Heart left ventricle (tissue), 16 donors: ENCODE data around the gene MAN2A2. TPM values are rescaled to one million over a fixed set of nuclear protein-coding genes. Genes with fewer than 3 reads are reported as not detected.

Experiments used
- ATAC-seq, 4 donors: fragments of 200-7000 bp; cut with Tn5 transposase; one replicate each; pipeline ENCODE4 v1.9.1; 2020 to 2022; ENCODE audit warnings: moderate library complexity in 4 of 4, mild to moderate bottlenecking in 3 of 4, moderate number of reproducible peaks in 1 of 4
- DNase-seq, 5 donors: peaks; one replicate each; pipeline ENCODE4 v3.0.0-alpha.2; 2020
- H3K27ac ChIP-seq, 12 donors: fragments of 200-600 bp; sonication (generic) in 4 of 12; one replicate each; pipeline versions ENCODE4 v1.5.0 to v1.8.0; 2016 to 2022; ENCODE audit warnings: mild to moderate bottlenecking in 2 of 12
- H3K27me3 ChIP-seq, 9 donors: fragments of 200-600 bp; sonication (generic) in 2 of 9; one replicate each; pipeline versions ENCODE4 v1.5.1 to v1.8.0; 2016 to 2022; ENCODE audit warnings: mild to moderate bottlenecking in 3 of 9
- H3K36me3 ChIP-seq, 9 donors: fragments of 200-600 bp; sonication (generic) in 2 of 9; one replicate each; pipeline versions ENCODE4 v1.5.0 to v1.8.0; 2018 to 2022; ENCODE audit warnings: mild to moderate bottlenecking in 2 of 9
- H3K4me1 ChIP-seq, 12 donors: fragments of 200-600 bp; sonication (generic) in 4 of 12; one replicate each; pipeline versions ENCODE4 v1.5.0 to v1.8.0; 2016 to 2022; ENCODE audit warnings: mild to moderate bottlenecking in 3 of 12
- H3K4me3 ChIP-seq, 12 donors: fragments of 200-600 bp; sonication (generic) in 4 of 12; one replicate each; pipeline versions ENCODE4 v1.5.0 to v1.8.0; 2017 to 2022; ENCODE audit warnings: mild to moderate bottlenecking in 9 of 12, moderate library complexity in 4 of 12
- H3K9me3 ChIP-seq, 12 donors: fragments of 200-600 bp; sonication (generic) in 4 of 12; one replicate each; pipeline versions ENCODE4 v1.5.0 to v1.8.0; 2016 to 2022; ENCODE audit warnings: mild to moderate bottlenecking in 1 of 12
- POLR2A ChIP-seq, 2 donors: fragments of 450-650 bp; IDR thresholded peaks; one replicate each; pipeline ENCODE4 v1.6.1; 2017; ENCODE audit warnings: antibody characterized with exemption in 2 of 2, mild to moderate bottlenecking in 2 of 2, moderate library complexity in 2 of 2
- WGBS, 4 donors: extraction: QIAGEN DNeasy Blood & Tissue Kit in 2 of 4; methylation state at CpG; one replicate each; pipeline versions ENCODE4 v1.1.5 to v1.1.7; 2013 to 2018; 5-methylcytosine and 5-hydroxymethylcytosine counted together
- intact Hi-C, 10 donors: fragments of 100-400 bp; cut with DNase I; formaldehyde crosslinking; loops; one replicate each; pipeline versions ENCODE4 v1.11.1 to v1.14.2; 2022
- polyA plus RNA-seq, 2 donors: library from polyadenylated mRNA; stranded (reverse); fragments of 200-250 nt; gene quantifications; one replicate each; pipeline ENCODE4 v1.2.3, GENCODE V29; 2013
- total RNA-seq, 9 donors: library from RNA; depleted of rRNA in 2 of 9; stranded (reverse); fragments of >200 nt in 2 of 9; fragmentation: NEBNext Ultra II Directional in 3 of 9; extraction: Animal tissue kit (Norgen Biotek cat#: 25700) in 3 of 9; gene quantifications; one replicate each; pipeline versions ENCODE4 v1.1.0 to v1.2.4, GENCODE V29; 2016 to 2023
- TF ChIP-seq, protein P1 (sequence below), 12 donors: fragments of 200-600 bp; sonication (generic) in 4 of 12; IDR thresholded peaks; one replicate each; pipeline versions ENCODE4 v1.5.0 to v1.8.0; 2018 to 2022; ENCODE audit warnings: antibody characterized with exemption in 12 of 12, mild to moderate bottlenecking in 5 of 12
- donor health status: ischemic (EF 13 %, LVEDD 7.1; RV severe dilation, severe dysfunction).
- donor health status: healthy with polysubstance abuse.
- donor health status: DM: no; HTN: yes; CAD: no.
- donor health status: DM: no; HTN: no; CAD: no.
- donor health status: ischemic (EF 25% LVEDD 6.9; RV normal size, moderate dysfunction).
- donor health status: ischemic (EF 25% LVEDD 5.7; RV mildly dilated, moderate dysfunction).
- donor health status: healthy.
- donor health status: DM: yes; HTN: yes; CAD: no.
- donor health status: ischemic (EF 35%, LVEDD 5.7; RV mildly dilated, moderate dysfunction).
- donor health status: nonischemic (EF 11% LVEDD 7.7; RV severe dilation, severe dysfunction).
- donor health status: DM: yes; HTN: yes; CAD: no.
- donor health status: PGD.
- donor health status: ischemic (EF 29% LVEDD 5.4; RV normal size, mild dysfunction).
- donor health status: nonischemic (EF 23%, LVEDD 6.1; RV moderate dilation, normal function).

Gene MAN2A2
- total and polyA plus RNA-seq, 11 donors = 38.7 to 145 (median 87.6) TPM

DNA sequence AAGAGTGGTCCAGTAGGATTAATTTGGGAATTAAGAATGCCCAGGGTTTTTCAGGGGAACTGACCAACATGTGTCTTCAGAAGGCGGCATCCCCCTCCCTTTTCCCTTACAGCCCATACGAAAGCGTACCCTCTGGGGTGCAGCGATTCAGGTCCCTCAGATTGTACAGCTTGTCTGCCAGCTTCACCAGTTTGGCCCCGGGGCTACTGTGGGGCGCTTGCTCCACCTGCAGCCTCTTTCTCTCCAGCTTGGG lies 28.4 kb downstream of the MAN2A2 start:
- Histone ChIP-seq H3K36me3 (peaks cover 0 to 1% (median 0%) of the 10 kb centered on the region in 9 donors), H3K9me3 (no peaks in the 10 kb centered on the region), H3K4me3 (peak overlapping the region in 10 of 12 donors; percentile 73 to 95 (median 89)), H3K27me3 (no peaks in the 10 kb centered on the region), H3K4me1 (peaks cover 11 to 62% (median 44%) of the 10 kb centered on the region in 12 donors), H3K27ac (peak overlapping the region; percentile 89 to 97 (median 96))
- DNase-seq (no peak), ATAC-seq (no peak)
- intact Hi-C loops = loop anchor here in 5 of 10 donors (2.0 to 5.0 kb wide), 4 partner anchors 29 to 284 kb away; partner anchors contain the start of gene MAN2A2 (in 3 of the 5)
- TF ChIP-seq, protein P1, sequence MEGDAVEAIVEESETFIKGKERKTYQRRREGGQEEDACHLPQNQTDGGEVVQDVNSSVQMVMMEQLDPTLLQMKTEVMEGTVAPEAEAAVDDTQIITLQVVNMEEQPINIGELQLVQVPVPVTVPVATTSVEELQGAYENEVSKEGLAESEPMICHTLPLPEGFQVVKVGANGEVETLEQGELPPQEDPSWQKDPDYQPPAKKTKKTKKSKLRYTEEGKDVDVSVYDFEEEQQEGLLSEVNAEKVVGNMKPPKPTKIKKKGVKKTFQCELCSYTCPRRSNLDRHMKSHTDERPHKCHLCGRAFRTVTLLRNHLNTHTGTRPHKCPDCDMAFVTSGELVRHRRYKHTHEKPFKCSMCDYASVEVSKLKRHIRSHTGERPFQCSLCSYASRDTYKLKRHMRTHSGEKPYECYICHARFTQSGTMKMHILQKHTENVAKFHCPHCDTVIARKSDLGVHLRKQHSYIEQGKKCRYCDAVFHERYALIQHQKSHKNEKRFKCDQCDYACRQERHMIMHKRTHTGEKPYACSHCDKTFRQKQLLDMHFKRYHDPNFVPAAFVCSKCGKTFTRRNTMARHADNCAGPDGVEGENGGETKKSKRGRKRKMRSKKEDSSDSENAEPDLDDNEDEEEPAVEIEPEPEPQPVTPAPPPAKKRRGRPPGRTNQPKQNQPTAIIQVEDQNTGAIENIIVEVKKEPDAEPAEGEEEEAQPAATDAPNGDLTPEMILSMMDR (IDR thresholded peaks at IDR 0.05) = peak in 2 of 12 donors; percentile 24 to 35
- no peak for TF ChIP-seq POLR2A (IDR thresholded peaks at IDR 0.05)
- 23 to 38% (median 34%) methylated on average over 6 of the region's 6 CpGs for WGBS, 4 donors

DNA sequence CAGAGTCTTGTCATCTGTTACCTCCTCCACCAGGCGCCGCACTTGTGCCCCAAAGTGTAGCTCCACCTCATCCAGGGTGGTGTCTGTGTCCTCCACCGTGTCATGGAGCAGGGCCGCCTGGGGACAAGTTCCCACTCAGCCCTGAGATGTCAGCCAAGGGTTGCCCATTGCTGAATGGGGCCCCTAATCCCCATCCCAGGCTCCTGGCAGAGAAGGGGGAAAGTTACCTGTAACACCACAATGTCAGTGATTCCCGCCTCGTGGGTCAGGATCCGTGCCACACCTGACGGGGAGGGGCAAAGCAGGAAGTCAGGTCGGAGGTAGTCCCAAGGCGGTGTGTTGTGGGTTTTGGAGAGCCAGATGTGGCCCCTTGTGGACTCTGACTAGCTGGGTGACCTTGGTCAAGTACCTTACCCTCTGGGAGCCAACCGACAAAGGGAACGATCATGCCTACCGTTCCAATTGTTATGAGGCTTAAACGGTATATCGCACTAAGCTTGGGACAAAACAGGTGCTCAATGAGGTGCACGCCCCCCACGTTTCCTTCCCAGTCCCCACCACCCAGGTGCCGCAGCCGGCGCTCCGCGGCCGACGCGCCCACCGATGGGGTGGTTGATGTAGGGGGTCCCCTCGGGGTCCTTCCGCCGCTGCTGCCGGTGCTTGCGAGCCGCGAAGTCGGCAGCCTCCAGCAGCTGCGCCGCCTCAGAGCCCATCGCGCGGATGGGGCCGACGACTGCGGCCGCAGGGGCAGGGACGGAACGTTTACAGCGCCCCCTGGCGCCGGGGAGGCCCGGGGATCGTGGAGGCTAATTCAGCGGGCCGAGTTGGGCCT lies 28.9 kb downstream of the MAN2A2 start, which contains the start of gene HDDC3:
Gene HDDC3, minus strand, starts transcription at position 722 of the 832 bp plus-strand sequence. Its CDS starts 9 bp downstream, at position 713.
- ATAC-seq (peak; percentile 42 to 66 (median 65)), DNase-seq (peak; percentile 90 to 96 (median 93))
- H3K27ac ChIP-seq = peak within 1 kb of the TSS; percentile 89 to 97 (median 96)
- peaks cover 11 to 67% (median 47%) of the 10 kb centered on the region in 12 donors for H3K4me1 ChIP-seq
- H3K27me3 ChIP-seq = no peaks in the 10 kb centered on the region
- H3K36me3 ChIP-seq = peaks cover 0 to 7% (median 4%) of the 10 kb centered on the region in 9 donors
- TF ChIP-seq POLR2A (IDR thresholded peaks at IDR 0.05) = peak in 1 of 2 donors; percentile 28
- TF ChIP-seq, protein P1 (IDR thresholded peaks at IDR 0.05) = peak; percentile 94 to 99 (median 97)
- WGBS, 4 donors = 0 to 2% (median 1%) methylated on average over 26 to 52 of the region's 52 CpGs
- H3K4me3 ChIP-seq = peak within 1 kb of the TSS; percentile 48 to 95 (median 86)
- no peaks in the 10 kb centered on the region for H3K9me3 ChIP-seq
- intact Hi-C loops = loop anchor here in 8 of 10 donors (1.0 to 5.0 kb wide), 7 partner anchors 29 to 285 kb away; partner anchors contain the start of gene MAN2A2 (in 5 of the 8)

DNA sequence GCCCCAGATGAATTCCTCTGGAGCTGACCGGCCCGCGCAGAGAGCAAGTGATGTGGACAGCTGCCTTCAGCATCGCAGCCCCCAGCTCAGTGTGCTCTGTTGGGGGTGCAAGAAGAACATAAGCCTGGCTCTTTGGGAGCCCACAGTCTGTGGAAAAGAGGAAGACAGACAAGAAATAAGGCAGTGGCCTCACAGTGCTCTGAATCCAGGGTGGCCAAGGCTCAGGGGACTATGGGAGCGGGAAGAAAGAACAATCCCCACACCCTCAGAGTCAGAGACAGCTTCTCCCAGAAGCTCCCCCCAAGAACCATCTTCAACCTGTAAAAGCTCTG lies 29.5 kb downstream of the MAN2A2 start:
- Histone ChIP-seq H3K36me3 (peaks cover 0 to 13% (median 10%) of the 10 kb centered on the region in 9 donors), H3K9me3 (no peaks in the 10 kb centered on the region), H3K27ac (peak overlapping the region in 11 of 12 donors; percentile 89 to 97 (median 96)), H3K4me3 (peak overlapping the region in 9 of 12 donors; percentile 73 to 95 (median 91)), H3K27me3 (no peaks in the 10 kb centered on the region), H3K4me1 (peaks cover 11 to 69% (median 47%) of the 10 kb centered on the region in 12 donors)
- ATAC-seq (no peak), DNase-seq (no peak)
- WGBS, 4 donors = 16 to 19% (median 18%) methylated on average over 5 of the region's 5 CpGs
- intact Hi-C loops = loop anchor here in 7 of 10 donors (1.0 to 5.0 kb wide), 7 partner anchors 30 to 285 kb away; partner anchors contain the start of gene MAN2A2 (in 2 of the 7)
- peak in 1 of 2 donors; percentile 3 for TF ChIP-seq POLR2A (IDR thresholded peaks at IDR 0.05)
- TF ChIP-seq, protein P1 (IDR thresholded peaks at IDR 0.05) = peak in 3 of 12 donors; percentile 2 to 6 (median 2)

DNA sequence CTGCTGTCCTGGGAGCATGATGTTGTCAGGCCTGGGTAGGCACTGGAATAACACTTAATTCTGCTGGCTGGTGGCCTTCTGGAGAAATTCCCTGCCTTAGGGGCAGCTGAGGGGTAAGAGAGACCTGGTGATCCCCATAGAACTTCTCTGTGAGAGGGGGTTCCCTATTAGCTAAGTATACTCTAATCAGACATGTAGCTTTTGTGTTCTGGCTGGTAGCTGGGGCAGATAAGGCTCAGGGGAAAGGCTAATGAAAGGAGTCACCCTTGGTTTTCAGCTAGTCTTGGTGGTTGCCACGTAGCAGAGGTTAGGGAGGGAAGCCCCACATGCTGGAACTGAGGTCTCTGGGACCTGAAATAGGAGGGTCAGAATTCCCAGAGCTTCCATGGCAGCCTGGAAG lies 30.2 kb downstream of the MAN2A2 start:
- WGBS, 4 donors = 62 to 90% (median 66%) methylated on average over 1 of the region's 1 CpG
- no peak for TF ChIP-seq POLR2A (IDR thresholded peaks at IDR 0.05)
- TF ChIP-seq, protein P1 (IDR thresholded peaks at IDR 0.05) = no peak
- Histone ChIP-seq H3K4me3 (no peak overlapping the region), H3K4me1 (peaks cover 11 to 66% (median 47%) of the 10 kb centered on the region in 12 donors), H3K27ac (peak overlapping the region in 3 of 12 donors; percentile 11 to 97 (median 96)), H3K27me3 (no peaks in the 10 kb centered on the region), H3K36me3 (peaks cover 0 to 19% (median 17%) of the 10 kb centered on the region in 9 donors), H3K9me3 (no peaks in the 10 kb centered on the region)
- ATAC-seq (no peak), DNase-seq (no peak)
- intact Hi-C loops = loop anchor here in 7 of 10 donors (2.0 to 5.0 kb wide), 6 partner anchors 30 to 286 kb away; partner anchors contain the start of gene MAN2A2 (in 2 of the 7)
